GM18502 (cell line): ENCODE measurements around the gene MARVELD1.
"Not testable (repeated sequence)": the region's sequence is repeated elsewhere in the genome, so short reads cannot be mapped to it uniquely, and the experiment has no call there.

Experiments
- ATAC-seq: cut with Tn5 transposase; IDR thresholded peaks from one replicate; pipeline ENCODE4 v1.9.1; 2021; ENCODE audit warnings: mild to moderate bottlenecking; ENCODE audit not compliant: unreplicated experiment, poor library complexity

The MARVELD1 gene

GRCh38 chr10:97713339-97713825, at the start of gene MARVELD1:
Gene MARVELD1 (plus strand): TSS chr10:97713730. CDS start chr10:97713877, 147 bp downstream.
- ATAC-seq = no peak

- no peak for ATAC-seq
Measured at GRCh38 chr10:97664282-97664850, 49.2 kb upstream of the MARVELD1 start.

- ATAC-seq = no peak
Measured at GRCh38 chr10:97666992-97667391, 46.5 kb upstream of the MARVELD1 start.

- ATAC-seq = no peak
Measured at GRCh38 chr10:97667463-97667862, 46.1 kb upstream of the MARVELD1 start.

GRCh38 chr10:97669571-97669970, 44.0 kb upstream of the MARVELD1 start:
- ATAC-seq = no peak

- no peak for ATAC-seq
Measured at GRCh38 chr10:97673736-97674525, 39.6 kb upstream of the MARVELD1 start.

GRCh38 chr10:97675222-97675621, 38.3 kb upstream of the MARVELD1 start:
- ATAC-seq = no peak

GRCh38 chr10:97676770-97677581, 36.6 kb upstream of the MARVELD1 start:
- peak; percentile 73 for ATAC-seq

GRCh38 chr10:97679594-97679993, 33.9 kb upstream of the MARVELD1 start:
- no peak for ATAC-seq

- no peak for ATAC-seq
Measured at GRCh38 chr10:97682042-97682441, 31.5 kb upstream of the MARVELD1 start.

GRCh38 chr10:97683556-97684367, 29.8 kb upstream of the MARVELD1 start:
- ATAC-seq = no peak

GRCh38 chr10:97684368-97684713, 29.2 kb upstream of the MARVELD1 start:
- ATAC-seq = not testable (repeated sequence)

- ATAC-seq = no peak
Measured at GRCh38 chr10:97684866-97685394, 28.6 kb upstream of the MARVELD1 start.

GRCh38 chr10:97685395-97685958, 28.1 kb upstream of the MARVELD1 start:
- ATAC-seq = no peak

GRCh38 chr10:97686301-97686961, 27.1 kb upstream of the MARVELD1 start:
- peak; percentile 13 for ATAC-seq

- peak; percentile 93 for ATAC-seq
Measured at GRCh38 chr10:97686962-97687784, 26.4 kb upstream of the MARVELD1 start, which contains the start of gene AVPI1. Gene AVPI1 (minus strand): TSS chr10:97687241. CDS start chr10:97679905, 7,336 bp downstream.

GRCh38 chr10:97687785-97688781, 25.4 kb upstream of the MARVELD1 start:
- ATAC-seq = no peak
